Transverse colon (tissue), 4 donors: Measurements from ENCODE around the gene GABRG3. TPM values are rescaled to one million over a fixed set of nuclear protein-coding genes. Genes with fewer than 3 reads are reported as not detected.

Experiments used
- DNase-seq: peaks from one replicate; pipeline ENCODE4 v3.0.0-alpha.2; 2019
- H3K27ac ChIP-seq, 4 donors: fragments of 200-600 bp; sonication (generic); 2 replicates each; pipeline ENCODE4 v1.5.1; 2016 to 2018; ENCODE audit warnings: inconsistent platforms in 4 of 4
- H3K27me3 ChIP-seq: fragments of 200-600 bp; sonication (generic); 2 replicates; pipeline ENCODE4 v1.5.1; 2017; ENCODE audit warnings: inconsistent platforms
- H3K36me3 ChIP-seq, 4 donors: fragments of 200-600 bp; sonication (generic); 2 replicates each; pipeline ENCODE4 v1.5.1; 2017 to 2019; ENCODE audit warnings: inconsistent platforms in 4 of 4
- H3K4me1 ChIP-seq, 4 donors: fragments of 200-600 bp; sonication (generic); 2 replicates each; pipeline ENCODE4 v1.5.1; 2017 to 2020; ENCODE audit warnings: inconsistent platforms in 4 of 4
- H3K4me3 ChIP-seq, 4 donors: fragments of 200-600 bp; sonication (generic); 1 replicate in 1 of 4; 2 replicates in 3 of 4; pipeline versions ENCODE4 v1.5.1 to v1.6.1; 2017 to 2019; ENCODE audit warnings: inconsistent platforms in 4 of 4
- H3K9me3 ChIP-seq, 2 donors: fragments of 200-600 bp; sonication (generic); 2 replicates each; pipeline ENCODE4 v1.5.1; 2017 to 2019; ENCODE audit warnings: inconsistent platforms in 2 of 2
- CTCF ChIP-seq, 5 experiments: fragments of 200-600 bp in 3 of 5; fragments of 450-650 bp in 2 of 5; sonication (generic) in 3 of 5; IDR thresholded peaks; 1 replicate in 2 of 5; 2 replicates in 3 of 5; pipeline ENCODE4 v1.5.1; 2016 to 2017; ENCODE audit warnings: antibody characterized with exemption in 5 of 5, inconsistent platforms in 3 of 5, mild to moderate bottlenecking in 2 of 5, moderate library complexity in 1 of 5
- EP300 ChIP-seq: sonication (generic); formaldehyde crosslinking; IDR thresholded peaks from one replicate; pipeline ENCODE4 v1.6.1; 2017; ENCODE audit warnings: antibody characterized with exemption, low read depth
- POLR2A ChIP-seq: fragments of 450-650 bp; IDR thresholded peaks from one replicate; pipeline ENCODE4 v1.6.1; 2016; ENCODE audit warnings: antibody characterized with exemption, mild to moderate bottlenecking, moderate library complexity
- POLR2AphosphoS5 ChIP-seq, 3 donors: sonication (generic); formaldehyde crosslinking; IDR thresholded peaks; one replicate each; pipeline ENCODE4 v1.6.1; 2016; ENCODE audit warnings: antibody characterized with exemption in 3 of 3
- WGBS, 2 donors: methylation state at CpG; one replicate each; pipeline ENCODE4 v1.1.5; 2018; ENCODE audit warnings: low coverage in 1 of 2; 5-methylcytosine and 5-hydroxymethylcytosine counted together
- in situ Hi-C, 4 donors: fragments of 200-750 bp; cut with MboI; loops; one replicate each; pipeline versions ENCODE4 v1.15.0 to v1.15.1; 2017; ENCODE audit warnings: low sequenced_read_pairs in 3 of 4, low pct_ligation_motif_present in 1 of 4, low pct_unique_long_range_greater_than_20kb in 1 of 4
- intact Hi-C: fragments of 100-400 bp; cut with DNase I; formaldehyde crosslinking; loops from one replicate; pipeline ENCODE4 v1.15.1; 2023; ENCODE audit warnings: low total_unique reads
- total RNA-seq, 4 donors: library from RNA; depleted of rRNA; stranded (reverse); fragments of >200 nt; gene quantifications; one replicate each; pipeline ENCODE4 v1.1.0, GENCODE V29; 2016

The GABRG3 gene
- total RNA-seq, 4 donors from 2014 or later, result not detected

- Histone ChIP-seq H3K4me1 (no peaks in the 10 kb centered on the region), H3K4me3 (no peak overlapping the region), H3K27me3 (no peaks in the 10 kb centered on the region)
Observed at GRCh38 chr15:27235161-27235560, 264.2 kb downstream of the GABRG3 start.

GRCh38 chr15:27235681-27236080 is 264.7 kb downstream of the GABRG3 start:
- 39 to 54% methylated on average over 2 of the region's 2 CpGs for WGBS, 2 donors
- H3K4me3 ChIP-seq, result no peak overlapping the region
- TF ChIP-seq CTCF (IDR thresholded peaks at IDR 0.05) (no peak), POLR2AphosphoS5 (IDR thresholded peaks at IDR 0.05) (no peak), EP300 (no peak), POLR2A (no peak)
- H3K27me3 ChIP-seq, result no peaks in the 10 kb centered on the region
- no peak overlapping the region for H3K27ac ChIP-seq
- in situ Hi-C loops (no loop called here), intact Hi-C loops (no loop called here)
- no peaks in the 10 kb centered on the region for H3K9me3 ChIP-seq
- no peaks in the 10 kb centered on the region for H3K36me3 ChIP-seq
- no peaks in the 10 kb centered on the region for H3K4me1 ChIP-seq
- DNase-seq, result no peak

More at GRCh38 chr15:27235161-27235560, 264.2 kb downstream of the GABRG3 start:
- intact Hi-C loops (no loop called here), in situ Hi-C loops (no loop called here)
- Histone ChIP-seq H3K36me3 (no peaks in the 10 kb centered on the region), H3K9me3 (no peaks in the 10 kb centered on the region), H3K27ac (no peak overlapping the region)
- no peak for TF ChIP-seq POLR2AphosphoS5 (IDR thresholded peaks at IDR 0.05)
- TF ChIP-seq EP300, result no peak
- no peak for TF ChIP-seq POLR2A
- TF ChIP-seq CTCF (IDR thresholded peaks at IDR 0.05), result no peak
- no peak for DNase-seq
- 64 to 66% methylated on average over 2 to 4 of the region's 4 CpGs for WGBS, 2 donors

GRCh38 chr15:27237319-27237939 is 266.4 kb downstream of the GABRG3 start:
- Histone ChIP-seq H3K9me3 (no peaks in the 10 kb centered on the region), H3K4me3 (no peak overlapping the region), H3K27me3 (no peaks in the 10 kb centered on the region), H3K27ac (no peak overlapping the region), H3K36me3 (no peaks in the 10 kb centered on the region), H3K4me1 (no peaks in the 10 kb centered on the region)
- DNase-seq, result no peak
- no peak for TF ChIP-seq CTCF (IDR thresholded peaks at IDR 0.05)
- in situ Hi-C loops, result no loop called here
- 70 to 92% methylated on average over 2 to 7 of the region's 7 CpGs for WGBS, 2 donors
- intact Hi-C loops, result no loop called here

- whole genome bisulfite sequencing, 2 donors, result 86% methylated on average over 12 of the region's 12 CpGs; no CpG with 5 or more reads in 1 of the 2 donors
- no peaks in the 10 kb centered on the region for H3K36me3 ChIP-seq
- no peaks in the 10 kb centered on the region for H3K9me3 ChIP-seq
- no peaks in the 10 kb centered on the region for H3K4me1 ChIP-seq
- no peak for TF ChIP-seq POLR2AphosphoS5 (IDR thresholded peaks at IDR 0.05)
- no peak for TF ChIP-seq CTCF (IDR thresholded peaks at IDR 0.05)
- intact Hi-C loops (no loop called here), in situ Hi-C loops (no loop called here)
- H3K27ac ChIP-seq, result no peak overlapping the region
- no peak for DNase-seq
- no peak overlapping the region for H3K4me3 ChIP-seq
- no peaks in the 10 kb centered on the region for H3K27me3 ChIP-seq
Observed at GRCh38 chr15:27238209-27238608, 267.2 kb downstream of the GABRG3 start.
